HG02938 (cell line): ENCODE data around the gene SET.

Source experiments
- ATAC-seq: cut with Tn5 transposase; IDR thresholded peaks from one replicate; pipeline ENCODE4 v1.9.1; 2021; ENCODE audit warnings: mild to moderate bottlenecking, moderate library complexity; ENCODE audit not compliant: unreplicated experiment

SET gene

DNA sequence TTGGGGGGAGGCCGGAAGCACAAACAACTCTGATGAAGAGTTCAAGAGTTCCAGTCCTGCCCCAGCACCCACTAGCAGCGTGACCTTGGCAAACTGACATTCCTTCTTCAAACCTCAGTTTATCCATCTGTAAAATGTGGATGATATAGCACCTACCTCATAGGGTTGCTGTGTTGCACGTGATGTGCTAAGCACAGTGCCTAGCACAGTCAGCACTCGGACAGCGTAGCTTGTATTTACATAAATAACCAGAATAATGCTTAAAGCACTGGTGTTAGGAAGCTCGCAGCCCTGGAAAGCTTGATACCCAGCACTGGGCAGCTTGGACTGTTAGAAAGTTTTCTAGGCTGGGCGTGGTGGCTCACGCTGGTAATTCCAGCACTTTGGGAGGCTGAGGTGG, 18.4 kb downstream of the SET start:
- ATAC-seq: no peak

- no peak for ATAC-seq
Measured at GRCh38 chr9:128712451-128713410, 23.7 kb downstream of the SET start.

DNA sequence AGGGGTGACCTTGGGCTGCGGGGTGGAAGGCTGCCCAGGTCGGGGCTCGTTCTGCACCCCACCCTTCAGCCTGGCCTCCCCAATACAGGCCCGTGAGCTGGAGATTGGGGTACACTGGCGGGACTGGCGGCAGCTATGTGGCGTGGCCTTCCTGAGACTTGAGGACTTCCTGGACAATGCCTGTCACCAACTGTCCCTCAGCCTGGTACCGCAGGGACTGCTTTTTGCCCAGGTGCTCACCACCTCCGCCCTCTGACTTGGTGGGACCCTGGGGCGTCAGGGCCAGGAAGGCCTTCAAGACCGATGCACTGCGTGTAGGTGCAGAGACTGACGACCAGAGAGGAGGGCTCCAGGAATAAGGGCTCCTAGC, 24.4 kb downstream of the SET start:
- no peak for ATAC-seq

- ATAC-seq: no peak
Measured at GRCh38 chr9:128713941-128714573, 25.0 kb downstream of the SET start.

DNA sequence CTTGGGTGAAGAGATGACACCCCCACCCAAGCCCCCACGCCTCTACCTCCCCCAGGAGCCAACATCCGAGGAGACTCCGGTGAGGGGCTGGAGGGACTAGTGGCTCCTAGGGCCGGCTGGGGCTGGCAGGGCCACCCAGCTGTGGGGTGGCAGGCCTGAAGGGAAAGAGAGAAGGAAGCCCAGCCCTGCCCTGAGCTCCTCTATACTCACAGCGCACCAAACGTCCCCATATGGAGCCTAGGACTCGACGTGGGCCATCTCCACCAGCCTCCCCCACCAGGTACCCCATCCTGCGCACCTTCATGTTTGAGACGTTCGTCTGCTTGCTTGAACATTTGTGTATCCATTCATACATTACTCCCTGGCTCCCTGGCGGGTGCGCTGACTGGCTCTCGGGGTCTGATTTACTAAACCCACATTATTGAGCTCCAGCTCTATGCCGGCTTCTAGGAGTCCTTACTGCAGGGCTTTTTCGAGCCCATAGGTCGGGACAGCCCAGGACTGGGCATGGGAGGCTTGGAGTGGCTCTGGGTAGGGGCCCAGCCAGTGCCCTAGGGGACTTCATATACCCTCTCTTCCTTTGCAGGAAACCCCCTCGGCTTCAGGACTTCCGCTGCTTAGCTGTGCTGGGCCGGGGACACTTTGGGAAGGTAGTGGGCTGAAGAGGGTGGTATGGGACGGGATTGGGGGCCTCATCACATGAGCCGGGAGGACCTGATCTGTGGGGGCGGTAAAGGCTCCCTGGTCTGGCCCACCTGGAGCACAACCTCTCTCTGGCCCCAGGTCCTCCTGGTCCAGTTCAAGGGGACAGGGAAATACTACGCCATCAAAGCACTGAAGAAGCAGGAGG, 25.8 kb downstream of the SET start:
- ATAC-seq: no peak

GRCh38 chr9:128715436-128715750, 26.4 kb downstream of the SET start:
- no peak for ATAC-seq

DNA sequence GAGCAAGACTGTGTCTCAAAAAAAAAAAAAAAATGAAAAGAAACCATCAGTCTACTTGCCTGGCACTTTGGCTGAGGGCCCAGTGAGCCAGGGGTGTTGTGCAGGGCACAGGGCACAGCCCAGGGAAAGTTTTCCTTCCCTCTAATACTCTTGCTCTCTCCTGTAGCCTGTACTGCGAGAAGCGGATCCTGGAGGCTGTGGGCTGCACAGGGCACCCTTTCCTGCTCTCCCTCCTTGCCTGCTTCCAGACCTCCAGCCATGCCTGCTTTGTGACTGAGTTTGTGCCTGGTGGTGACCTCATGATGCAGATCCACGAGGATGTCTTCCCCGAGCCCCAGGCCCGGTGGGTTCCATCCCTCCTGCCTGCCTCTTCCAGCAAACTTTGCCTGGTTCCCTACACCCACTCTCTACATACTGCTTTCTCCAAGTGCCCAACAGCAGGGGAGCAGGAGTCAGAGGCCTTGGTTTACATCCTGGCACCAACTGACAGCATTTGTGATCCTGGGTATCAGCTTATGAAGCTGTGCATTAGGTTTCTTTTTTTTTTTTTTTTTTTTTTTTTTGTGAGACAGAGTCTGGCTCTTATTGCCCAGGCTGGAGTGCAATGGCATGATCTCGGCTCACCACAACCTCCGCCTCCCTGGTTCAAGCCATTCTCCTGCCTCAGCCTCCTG, 27.7 kb downstream of the SET start:
- ATAC-seq: no peak

GRCh38 chr9:128718047-128718446, 29.0 kb downstream of the SET start:
- ATAC-seq: no peak

DNA sequence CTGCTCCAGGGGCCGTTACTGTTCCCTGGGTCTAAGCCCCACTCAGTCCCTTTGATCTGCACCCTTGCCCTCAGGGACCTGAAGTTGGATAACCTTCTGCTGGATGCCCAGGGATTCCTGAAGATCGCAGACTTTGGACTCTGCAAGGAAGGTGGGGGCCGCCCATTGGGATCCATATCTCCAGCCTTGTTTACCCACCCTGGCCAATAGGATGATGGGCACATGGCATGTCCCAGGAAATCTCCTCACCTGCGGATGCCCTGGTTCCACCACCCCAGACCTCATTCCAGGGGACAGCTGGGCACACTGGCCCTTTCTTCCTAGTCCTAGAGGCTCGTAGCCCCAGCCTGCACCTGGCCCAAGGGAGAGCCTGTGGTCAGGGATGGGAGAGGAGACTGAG, 29.5 kb downstream of the SET start:
- no peak for ATAC-seq

DNA sequence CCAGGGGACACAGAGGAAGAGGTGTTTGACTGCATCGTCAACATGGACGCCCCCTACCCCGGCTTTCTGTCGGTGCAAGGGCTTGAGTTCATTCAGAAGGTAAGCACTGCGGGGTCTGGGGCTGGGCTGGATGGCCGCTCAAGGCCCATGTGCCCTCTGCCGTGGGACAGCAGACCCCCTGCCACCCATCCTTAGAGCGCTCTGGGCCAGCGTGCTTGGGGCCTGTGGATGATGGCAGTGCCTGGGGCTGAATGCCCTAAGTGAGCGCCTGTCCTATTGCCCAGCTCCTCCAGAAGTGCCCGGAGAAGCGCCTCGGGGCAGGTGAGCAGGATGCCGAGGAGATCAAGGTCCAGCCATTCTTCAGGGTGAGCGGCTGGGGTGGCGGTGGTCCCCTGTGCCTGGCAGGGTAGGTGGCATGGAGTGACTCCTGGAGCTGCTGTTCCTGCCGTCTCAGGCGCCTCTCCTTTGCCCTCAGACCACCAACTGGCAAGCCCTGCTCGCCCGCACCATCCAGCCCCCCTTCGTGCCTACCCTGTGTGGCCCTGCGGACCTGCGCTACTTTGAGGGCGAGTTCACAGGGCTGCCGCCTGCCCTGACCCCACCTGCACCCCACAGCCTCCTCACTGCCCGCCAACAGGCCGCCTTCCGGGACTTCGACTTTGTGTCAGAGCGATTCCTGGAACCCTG, 31.0 kb downstream of the SET start:
- no peak for ATAC-seq

GRCh38 chr9:128720841-128721486, 31.9 kb downstream of the SET start:
- no peak for ATAC-seq

DNA sequence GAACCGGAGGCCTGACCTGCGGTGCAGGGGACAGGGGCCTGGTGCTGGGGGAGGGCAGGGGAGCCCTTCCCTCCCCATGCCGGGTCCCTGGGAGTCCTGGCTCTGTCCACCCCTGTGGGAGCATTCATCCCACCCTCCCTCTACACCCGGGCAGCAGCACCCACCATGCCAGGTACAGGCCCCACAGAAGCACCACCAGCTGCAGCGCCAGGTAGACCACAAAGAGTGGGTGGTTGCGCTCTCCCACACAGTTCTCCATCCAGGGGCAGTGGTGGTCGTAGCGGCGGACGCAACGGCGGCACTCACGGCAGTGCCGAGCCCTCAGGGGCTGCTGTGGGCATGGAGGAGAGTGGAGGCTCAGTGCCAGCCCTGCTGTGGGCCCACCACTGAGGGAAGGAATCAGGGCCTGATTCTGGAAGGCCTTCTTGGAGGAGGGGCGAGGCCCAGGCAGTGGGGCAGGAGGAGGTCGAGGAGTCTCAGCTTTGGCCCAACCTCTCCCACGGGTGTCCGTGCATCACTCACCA, 32.5 kb downstream of the SET start:
- ATAC-seq: no peak

GRCh38 chr9:128722380-128723351, 33.6 kb downstream of the SET start:
- no peak for ATAC-seq

DNA sequence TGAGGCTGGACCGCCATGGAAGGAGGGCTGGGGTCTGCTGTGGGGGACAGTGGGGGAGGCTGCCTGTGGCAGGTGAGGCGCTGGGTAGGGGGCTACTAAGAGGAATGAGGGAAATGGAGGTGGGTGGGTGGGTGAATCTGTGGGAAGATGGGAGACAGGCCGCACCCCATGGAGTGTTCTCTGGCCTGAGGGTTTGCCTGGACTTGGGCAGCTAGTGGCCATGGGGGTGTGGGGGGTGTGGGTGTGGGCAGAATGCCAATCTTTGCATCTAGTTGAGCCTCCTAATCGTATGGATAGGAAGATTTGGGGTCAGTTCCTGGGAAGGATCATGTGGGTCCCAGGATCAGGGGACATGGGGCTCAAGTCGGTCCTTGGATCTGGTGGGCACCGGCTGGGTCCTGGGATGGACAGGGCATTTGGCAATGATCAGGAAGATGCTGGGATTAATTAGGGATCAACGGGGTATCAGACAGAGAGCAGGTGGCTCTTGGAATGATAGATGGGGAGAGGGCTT, 34.4 kb downstream of the SET start:
- no peak for ATAC-seq

GRCh38 chr9:128723866-128724743, 35.1 kb downstream of the SET start, which contains the start of gene ZDHHC12:
TSS of gene ZDHHC12 (minus strand) at chr9:128724127. CDS start at chr9:128724093, 34 bp downstream.
- peak; percentile 92 for ATAC-seq

DNA sequence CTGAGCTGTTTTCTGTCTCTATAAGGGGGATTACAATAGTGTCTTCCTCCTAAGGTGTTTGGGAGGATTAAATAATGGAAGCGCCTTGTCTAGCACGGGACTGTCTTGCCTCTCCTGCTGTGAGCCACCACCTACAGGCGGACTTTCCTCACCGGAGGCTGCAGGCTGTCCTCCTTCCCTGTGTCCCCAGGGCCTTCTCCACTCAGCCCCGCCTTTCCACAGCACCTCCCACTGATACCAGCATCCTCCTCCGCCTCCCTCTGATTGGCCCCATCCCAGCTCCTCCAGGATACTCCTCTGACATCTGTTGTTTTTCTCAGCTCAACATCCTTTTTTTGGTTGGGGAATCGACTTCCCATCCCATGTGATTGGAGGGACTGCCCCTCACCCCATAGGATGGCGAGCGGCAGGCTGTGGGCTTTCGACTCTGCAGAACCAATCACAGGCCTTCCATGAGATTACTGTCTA, 35.8 kb downstream of the SET start:
- ATAC-seq: no peak

DNA sequence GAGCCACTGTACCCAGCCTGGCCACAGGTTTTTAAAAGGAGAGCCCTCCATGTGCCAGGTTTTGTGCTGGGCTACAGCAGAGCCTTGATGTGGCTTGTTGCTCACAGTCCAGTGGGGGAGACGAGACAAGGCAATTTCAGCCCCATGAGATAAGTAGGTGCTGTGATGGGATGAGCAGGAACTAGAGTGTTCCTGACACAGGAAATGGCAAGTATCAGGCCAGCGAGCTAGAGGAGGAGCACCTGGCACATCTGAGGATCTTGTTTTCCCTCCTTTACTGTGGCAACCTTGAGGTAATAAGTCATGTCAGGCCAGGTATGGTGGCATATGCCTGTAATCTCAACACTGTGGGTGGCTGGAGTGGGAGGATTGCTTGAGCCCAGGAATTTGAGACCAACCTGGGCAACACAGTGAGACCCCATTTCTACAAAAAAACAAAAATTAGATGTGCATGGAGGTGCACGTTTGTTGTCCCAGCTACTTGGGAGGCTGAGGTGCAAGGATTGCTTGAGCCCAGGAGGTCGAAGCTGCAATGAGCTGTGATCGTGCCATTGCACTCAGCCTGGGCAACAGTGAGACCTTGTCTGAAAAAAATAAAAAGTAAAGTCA, 38.7 kb downstream of the SET start:
- ATAC-seq: no peak
